Liver (tissue), 9 donors: ENCODE data around the gene HSH2D. TPM values are rescaled to one million over a fixed set of nuclear protein-coding genes. Genes with fewer than 3 reads are reported as not detected.

Experiments used
- DNase-seq: peaks from one replicate; pipeline ENCODE4 v3.0.0-alpha.2; 2017; ENCODE audit warnings: low spot score
- H3K27ac ChIP-seq, 2 donors: one replicate each; pipeline ENCODE4 v1.7.0; 2013; ENCODE audit warnings: inconsistent platforms in 2 of 2, low read length in 2 of 2, control low read depth in 1 of 2, low read depth in 1 of 2, mild to moderate bottlenecking in 1 of 2
- H3K27me3 ChIP-seq, 4 donors: one replicate each; pipeline versions ENCODE4 v1.6.1 to v1.7.0; 2013; ENCODE audit warnings: low read length in 3 of 4, inconsistent platforms in 1 of 4, mild to moderate bottlenecking in 1 of 4, moderate library complexity in 1 of 4; ENCODE audit not compliant: control insufficient read depth in 4 of 4, insufficient read depth in 4 of 4
- H3K36me3 ChIP-seq, 4 donors: one replicate each; pipeline versions ENCODE4 v1.6.1 to v1.7.0; 2013; ENCODE audit warnings: low read length in 3 of 4, mild to moderate bottlenecking in 3 of 4, low read depth in 1 of 4, moderate library complexity in 1 of 4; ENCODE audit not compliant: control insufficient read depth in 4 of 4, insufficient read depth in 3 of 4
- H3K4me1 ChIP-seq, 4 donors: one replicate each; pipeline versions ENCODE4 v1.6.1 to v1.7.0; 2013; ENCODE audit warnings: low read length in 3 of 4, mild to moderate bottlenecking in 3 of 4, moderate library complexity in 1 of 4; ENCODE audit not compliant: control insufficient read depth in 4 of 4, insufficient read depth in 4 of 4
- H3K4me3 ChIP-seq, 3 donors: one replicate each; pipeline versions ENCODE4 v1.6.1 to v1.7.0; 2013; ENCODE audit warnings: low read length in 3 of 3, control low read depth in 1 of 3, low read depth in 1 of 3, mild to moderate bottlenecking in 1 of 3
- H3K9ac ChIP-seq, 2 donors: one replicate each; pipeline ENCODE4 v1.7.0; 2013; ENCODE audit warnings: low read length in 2 of 2, mild to moderate bottlenecking in 2 of 2, moderate library complexity in 2 of 2, control low read depth in 1 of 2, low read depth in 1 of 2
- H3K9me3 ChIP-seq, 4 donors: one replicate each; pipeline versions ENCODE4 v1.6.1 to v1.7.0; 2013; ENCODE audit warnings: low read length in 3 of 4; ENCODE audit not compliant: control insufficient read depth in 4 of 4
- ATF3 ChIP-seq: IDR thresholded peaks from 2 replicates; pipeline ENCODE4 v1.6.1; 2016; ENCODE audit warnings: antibody characterized with exemption
- CTCF ChIP-seq: fragments of 150-350 bp; IDR thresholded peaks from 2 replicates; pipeline ENCODE4 v1.5.1; 2017; ENCODE audit warnings: improper control_type of control experiment, low read depth, low read length; ENCODE audit not compliant: missing input control
- EGR1 ChIP-seq, 2 donors: IDR thresholded peaks; 2 replicates each; pipeline ENCODE4 v1.6.1; 2016 to 2018; ENCODE audit warnings: antibody characterized with exemption in 2 of 2, low read depth in 2 of 2
- FOXA1 ChIP-seq: IDR thresholded peaks from 2 replicates; pipeline ENCODE4 v1.6.1; 2016; ENCODE audit warnings: antibody characterized with exemption
- FOXA2 ChIP-seq: IDR thresholded peaks from 2 replicates; pipeline ENCODE4 v1.6.1; 2016; ENCODE audit warnings: antibody characterized with exemption
- GABPA ChIP-seq, 2 donors: IDR thresholded peaks in 1 of 2; conservative IDR thresholded peaks in 1 of 2; 2 replicates each; pipeline ENCODE4 v1.6.1; 2016; ENCODE audit warnings: antibody characterized with exemption in 2 of 2, mild to moderate bottlenecking in 1 of 2, moderate library complexity in 1 of 2
- HNF4A ChIP-seq, 2 donors: conservative IDR thresholded peaks; 2 replicates each; pipeline ENCODE4 v1.6.1; 2016; ENCODE audit warnings: antibody characterized with exemption in 2 of 2, mild to moderate bottlenecking in 2 of 2
- HNF4G ChIP-seq: IDR thresholded peaks from 2 replicates; pipeline ENCODE4 v1.6.1; 2016; ENCODE audit warnings: antibody characterized with exemption
- JUND ChIP-seq, 2 donors: IDR thresholded peaks; 2 replicates each; pipeline ENCODE4 v1.6.1; 2016; ENCODE audit warnings: antibody characterized with exemption in 2 of 2
- MAX ChIP-seq: IDR thresholded peaks from 2 replicates; pipeline ENCODE4 v1.6.1; 2016; ENCODE audit warnings: antibody characterized with exemption
- NR2F2 ChIP-seq: IDR thresholded peaks from 2 replicates; pipeline ENCODE4 v1.6.1; 2016; ENCODE audit warnings: antibody characterized with exemption
- RAD21 ChIP-seq, 2 donors: IDR thresholded peaks; 2 replicates each; pipeline ENCODE4 v1.6.1; 2016; ENCODE audit warnings: antibody characterized with exemption in 2 of 2, mild to moderate bottlenecking in 2 of 2
- REST ChIP-seq: IDR thresholded peaks from 2 replicates; pipeline ENCODE4 v1.6.1; 2016; ENCODE audit warnings: antibody characterized with exemption, mild to moderate bottlenecking
- RXRA ChIP-seq, 2 donors: IDR thresholded peaks; 2 replicates each; pipeline ENCODE4 v1.6.1; 2017 to 2018; ENCODE audit warnings: antibody characterized with exemption in 2 of 2, mild to moderate bottlenecking in 1 of 2
- SP1 ChIP-seq: IDR thresholded peaks from 2 replicates; pipeline ENCODE4 v1.6.1; 2018; ENCODE audit warnings: antibody characterized with exemption, mild to moderate bottlenecking
- TAF1 ChIP-seq: conservative IDR thresholded peaks from 2 replicates; pipeline ENCODE4 v1.6.1; 2016; ENCODE audit warnings: antibody characterized with exemption, mild to moderate bottlenecking
- YY1 ChIP-seq: IDR thresholded peaks from 2 replicates; pipeline ENCODE4 v1.6.1; 2016; ENCODE audit warnings: antibody characterized with exemption, mild to moderate bottlenecking
- ZBTB33 ChIP-seq: IDR thresholded peaks from 2 replicates; pipeline ENCODE4 v1.6.1; 2016; ENCODE audit warnings: antibody characterized with exemption
- WGBS: extraction: QIAGEN DNeasy Blood & Tissue Kit; methylation state at CpG from one replicate; pipeline ENCODE4 v1.1.7; 2013; 5-methylcytosine and 5-hydroxymethylcytosine counted together
- polyA plus RNA-seq, 2 donors: library from polyadenylated mRNA; stranded (reverse) in 1 of 2; unstranded in 1 of 2; fragments of 200-250 nt in 1 of 2; fragments of >200 nt in 1 of 2; fragmentation: Nextera tagmentation in 1 of 2; extraction: Ambion mirVana in 1 of 2; gene quantifications; one replicate each; pipeline versions ENCODE4 v1.2.1 to v1.2.3, GENCODE V29; 2013 to 2015
- total RNA-seq, 2 donors: library from RNA; depleted of rRNA; stranded (reverse); fragments of >200 nt; gene quantifications; one replicate each; pipeline ENCODE4 v1.2.3, GENCODE V29; 2014
- donor health status: healthy.
- donor health status: healthy.
- donor health status: healthy.
- donor health status: healthy.
- donor health status: healthy.

The HSH2D gene
- total and polyA plus RNA-seq, 4 donors, result 0.33 to 2.9 (median 1.2) TPM

DNA sequence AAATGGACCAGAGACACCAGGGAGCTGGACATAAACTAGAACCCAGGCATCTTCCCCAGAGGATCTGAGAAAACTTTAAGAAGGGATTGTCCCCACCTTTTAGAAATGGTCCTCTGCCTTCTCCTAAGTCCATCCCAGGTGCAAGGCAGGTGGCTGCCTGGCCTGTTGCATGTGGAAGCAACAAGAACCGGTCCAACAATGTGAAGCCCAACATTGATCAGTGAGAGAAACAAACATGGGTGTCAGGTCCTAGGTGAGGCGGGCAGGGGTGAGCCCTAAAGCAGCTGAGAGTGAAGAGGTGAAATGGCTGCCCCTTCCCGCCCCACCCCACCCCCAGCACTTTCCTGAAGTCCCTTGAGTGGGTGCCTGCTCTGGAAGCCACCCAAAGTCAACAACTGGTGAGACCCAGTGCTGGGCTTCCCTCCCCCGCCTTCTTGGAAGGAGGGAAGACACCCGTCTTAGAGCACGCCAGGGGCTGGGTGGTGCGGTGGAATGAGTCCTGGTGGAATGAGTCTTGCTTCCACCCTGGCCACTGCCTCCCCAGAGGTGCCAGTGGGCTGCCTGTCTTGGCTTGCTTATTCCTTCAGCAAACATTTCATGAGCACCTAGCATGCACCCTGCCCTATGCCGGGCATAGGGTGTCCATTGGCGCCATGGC lies 55.9 kb downstream of the HSH2D start:
- Histone ChIP-seq H3K9me3 (no peaks in the 10 kb centered on the region), H3K9ac (no peak overlapping the region), H3K4me3 (no peak overlapping the region), H3K4me1 (peaks cover 23 to 76% (median 70%) of the 10 kb centered on the region in 4 donors), H3K27me3 (no peaks in the 10 kb centered on the region), H3K36me3 (peaks cover 4 to 11% (median 8%) of the 10 kb centered on the region in 4 donors), H3K27ac (peak overlapping the region; percentile 90)
- TF ChIP-seq HNF4A (conservative IDR thresholded peaks at IDR 0.05) (no peak), TAF1 (no peak), REST (no peak), RXRA (IDR thresholded peaks at IDR 0.05) (no peak), HNF4G (no peak), ZBTB33 (no peak), EGR1 (IDR thresholded peaks at IDR 0.05; ENCODE audit: low read depth in 2 of 2) (no peak), YY1 (no peak)
- DNase-seq, result no peak
- 69% methylated on average over 9 of the region's 9 CpGs for WGBS

DNA sequence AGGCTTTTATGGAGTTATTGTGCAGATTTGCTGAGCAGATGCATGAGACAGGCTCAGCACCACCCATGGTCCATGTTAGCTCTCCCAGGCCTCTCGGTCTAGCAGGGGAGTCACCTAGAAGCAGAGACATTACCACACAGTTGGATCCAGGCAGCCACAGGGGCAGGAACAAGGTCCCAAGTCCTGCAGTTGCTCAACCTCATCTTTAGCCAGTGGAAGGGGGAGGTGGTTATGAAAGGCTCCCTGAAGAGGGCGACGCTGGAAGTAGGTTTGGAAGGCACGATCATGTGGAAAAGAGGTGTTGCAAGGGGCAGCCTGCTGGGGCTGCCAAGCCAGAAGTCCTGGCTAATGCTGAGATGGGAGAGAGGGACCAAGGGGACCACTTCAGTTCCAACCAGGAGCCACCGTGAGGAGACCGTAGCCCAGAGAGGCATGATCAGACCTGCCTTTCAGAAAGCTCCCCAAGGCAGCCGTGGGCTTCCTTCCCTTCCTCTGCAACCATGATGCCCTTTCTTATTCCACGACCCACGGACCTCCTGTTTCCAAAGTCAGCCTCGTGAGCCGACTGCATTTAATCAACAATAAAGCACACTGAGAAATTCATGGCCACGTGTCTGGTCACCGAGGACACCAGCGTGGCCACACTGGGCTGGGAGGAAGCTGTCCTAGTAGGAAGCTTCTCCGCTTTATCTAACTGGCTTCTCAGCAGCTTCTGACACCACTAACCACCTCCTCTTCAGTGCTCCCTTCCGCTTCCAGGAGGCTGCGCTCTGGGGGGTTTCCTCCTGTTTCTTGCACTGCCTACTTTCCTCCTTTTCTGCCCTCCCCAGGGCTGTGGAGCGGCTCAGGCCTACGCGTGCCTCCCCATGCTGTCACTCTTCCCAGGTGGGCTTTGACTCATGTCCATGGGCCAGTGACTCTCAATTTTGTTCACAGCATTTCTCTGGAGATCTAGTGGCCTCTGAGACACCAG lies 56.8 kb downstream of the HSH2D start:
- peaks cover 4 to 11% (median 8%) of the 10 kb centered on the region in 4 donors for H3K36me3 ChIP-seq
- peak overlapping the region in 1 of 2 donors; percentile 15 for H3K9ac ChIP-seq
- TF ChIP-seq GABPA (IDR thresholded peaks at IDR 0.05 in 1 of 2, conservative IDR thresholded peaks at IDR 0.05 in 1 of 2) (peak in 1 of 2 donors; percentile 82), FOXA2 (peak; percentile 54), HNF4A (conservative IDR thresholded peaks at IDR 0.05) (peak; percentile 100), EGR1 (IDR thresholded peaks at IDR 0.05; ENCODE audit: low read depth in 2 of 2) (peak; percentile 77 to 86), RAD21 (IDR thresholded peaks at IDR 0.05) (peak; percentile 54 to 66), NR2F2 (peak; percentile 38), CTCF (no peak), YY1 (peak; percentile 87), ZBTB33 (peak; percentile 95), MAX (peak; percentile 93), ATF3 (peak; percentile 69), HNF4G (peak; percentile 100), TAF1 (no peak), JUND (IDR thresholded peaks at IDR 0.05) (peak; percentile 75 to 95), SP1 (peak; percentile 98), FOXA1 (peak; percentile 89)

More for the DNA sequence above, 56.8 kb downstream of the HSH2D start:
- WGBS, result 54% methylated on average over 20 of the region's 20 CpGs
- Histone ChIP-seq H3K4me3 (no peak overlapping the region), H3K27me3 (no peaks in the 10 kb centered on the region), H3K4me1 (peaks cover 28 to 84% (median 76%) of the 10 kb centered on the region in 4 donors), H3K27ac (peak overlapping the region; percentile 90), H3K9me3 (no peaks in the 10 kb centered on the region)
- DNase-seq, result peak; percentile 60
